IMR-90 (cell line): ENCODE data around the gene CCDC170. TPM values are rescaled to one million over a fixed set of nuclear protein-coding genes. Genes with fewer than 3 reads are reported as not detected.

ENCODE experiments used
- ATAC-seq: fragments of 200-7000 bp; cut with Tn5 transposase; 2 replicates; pipeline ENCODE4 v1.9.1; 2020; ENCODE audit warnings: low read depth, mild to moderate bottlenecking, moderate library complexity
- BruUV-seq: library from RNA; stranded (reverse); fragments of 400-500 nt; replicated peaks from 2 replicates; lab custom pipeline; 2021; lab: Mats Ljungman, UMichigan
- CTCF ChIA-PET: fragments of 300-600 bp; formaldehyde crosslinking; extraction: SDS; loops from one replicate; lab custom pipeline; 2021; ENCODE audit warnings: antibody characterized with exemption; lab: Yijun Ruan, JAX
- POLR2A ChIA-PET: fragments of 300-600 bp; sonication (Branson Sonifier 250); formaldehyde crosslinking; loops from one replicate; lab custom pipeline; 2022; ENCODE audit warnings: antibody characterized with exemption; ENCODE audit not compliant: unreplicated experiment; lab: Charles Lee
- DNase-seq: peaks from one replicate; pipeline ENCODE4 v3.0.0; 2013
- H2AFZ ChIP-seq: replicated peaks from 2 replicates; pipeline ENCODE3; 2013; ENCODE audit warnings: low read length, mild to moderate bottlenecking; ENCODE audit not compliant: poor library complexity
- H2AK5ac ChIP-seq: 2 replicates; pipeline ENCODE4 v1.6.1; 2013; ENCODE audit warnings: low read depth, low read length, inconsistent platforms
- H2AK9ac ChIP-seq: replicated peaks from 2 replicates; pipeline ENCODE3; 2013; ENCODE audit warnings: mild to moderate bottlenecking, low read depth, low read length, moderate library complexity; ENCODE audit not compliant: poor library complexity
- H2BK120ac ChIP-seq: 2 replicates; pipeline ENCODE4 v1.6.1; 2013; ENCODE audit warnings: low read depth, low read length, inconsistent platforms
- H2BK15ac ChIP-seq: 3 replicates; pipeline ENCODE4 v1.6.1; 2013; ENCODE audit warnings: low read depth, low read length, inconsistent platforms
- H2BK20ac ChIP-seq: 2 replicates; pipeline ENCODE4 v1.6.1; 2013; ENCODE audit warnings: low read depth, mild to moderate bottlenecking, inconsistent platforms, low read length, moderate library complexity
- H2BK5ac ChIP-seq: 2 replicates; pipeline ENCODE4 v1.6.1; 2013; ENCODE audit warnings: mild to moderate bottlenecking, low read depth, low read length, inconsistent platforms; ENCODE audit not compliant: poor library complexity, severe bottlenecking
- H3K14ac ChIP-seq: replicated peaks from 2 replicates; pipeline ENCODE4 v1.6.1; 2013; ENCODE audit warnings: low read depth, low read length, inconsistent platforms
- H3K18ac ChIP-seq: 2 replicates; pipeline ENCODE4 v1.6.1; 2013; ENCODE audit warnings: low read depth, low read length, control low read depth
- H3K23ac ChIP-seq: 2 replicates; pipeline ENCODE4 v1.6.1; 2013; ENCODE audit warnings: low read depth, low read length, inconsistent platforms
- H3K27ac ChIP-seq: 2 replicates; pipeline ENCODE4 v1.5.1; 2013; ENCODE audit warnings: mild to moderate bottlenecking, control low read depth, low read length; ENCODE audit not compliant: insufficient read depth
- H3K27me3 ChIP-seq: 2 replicates; pipeline ENCODE4 v1.6.1; 2013; ENCODE audit warnings: low read length; ENCODE audit not compliant: control insufficient read depth, insufficient read depth
- H3K36me3 ChIP-seq: 2 replicates; pipeline ENCODE4 v1.6.1; 2013; ENCODE audit warnings: low read length, mixed read lengths; ENCODE audit not compliant: control insufficient read depth, insufficient read depth
- H3K4ac ChIP-seq: 2 replicates; pipeline ENCODE4 v1.6.1; 2013; ENCODE audit warnings: low read depth, low read length, inconsistent platforms
- H3K4me1 ChIP-seq: 2 replicates; pipeline ENCODE4 v1.6.1; 2013; ENCODE audit warnings: low read length, mixed read lengths; ENCODE audit not compliant: control insufficient read depth, insufficient read depth
- H3K4me2 ChIP-seq: 2 replicates; pipeline ENCODE4 v1.6.1; 2013; ENCODE audit warnings: low read depth, mild to moderate bottlenecking, control low read depth, low read length, moderate library complexity
- H3K4me3 ChIP-seq: 2 replicates; pipeline ENCODE4 v1.5.1; 2013; ENCODE audit warnings: low read depth, mild to moderate bottlenecking, control low read depth, low read length, moderate library complexity; ENCODE audit not compliant: insufficient read depth
- H3K56ac ChIP-seq: 2 replicates; pipeline ENCODE4 v1.6.1; 2013; ENCODE audit warnings: low read length, inconsistent platforms; ENCODE audit not compliant: insufficient read depth; ENCODE audit errors: extremely low read depth
- H3K79me1 ChIP-seq, 2 experiments: 2 replicates each; pipeline ENCODE4 v1.6.1; 2013; ENCODE audit warnings: low read length in 2 of 2, inconsistent platforms in 1 of 2, low read depth in 1 of 2
- H3K9ac ChIP-seq: 2 replicates; pipeline ENCODE4 v1.6.1; 2013; ENCODE audit warnings: low read depth, low read length, control low read depth
- H3K9me1 ChIP-seq: 2 replicates; pipeline ENCODE4 v1.6.1; 2013; ENCODE audit warnings: low read length, inconsistent platforms; ENCODE audit not compliant: insufficient read depth
- H3K9me3 ChIP-seq: 2 replicates; pipeline ENCODE4 v1.6.1; 2013; ENCODE audit warnings: low read length; ENCODE audit not compliant: control insufficient read depth, insufficient read depth
- H4K20me1 ChIP-seq: 2 replicates; pipeline ENCODE4 v1.6.1; 2013; ENCODE audit warnings: low read length, inconsistent platforms; ENCODE audit not compliant: insufficient read depth
- H4K5ac ChIP-seq: 2 replicates; pipeline ENCODE4 v1.6.1; 2013; ENCODE audit warnings: mild to moderate bottlenecking, low read depth, low read length, control low read depth
- H4K8ac ChIP-seq, 2 experiments: 2 replicates each; pipeline ENCODE4 v1.6.1; 2013; ENCODE audit warnings: low read depth in 2 of 2, low read length in 2 of 2, control low read depth in 1 of 2, inconsistent platforms in 1 of 2
- H4K91ac ChIP-seq: 2 replicates; pipeline ENCODE4 v1.6.1; 2013; ENCODE audit warnings: low read depth, low read length, inconsistent platforms; ENCODE audit not compliant: insufficient read depth
- BHLHE40 ChIP-seq: fragments of 150-350 bp; IDR thresholded peaks from 2 replicates; pipeline ENCODE4 v1.6.1; 2016; ENCODE audit warnings: mild to moderate bottlenecking, low read depth, low read length
- CEBPB ChIP-seq: IDR thresholded peaks from 2 replicates; pipeline ENCODE4 v1.6.1; 2012; ENCODE audit warnings: low read depth, low read length, improper control_type of control experiment
- CTCF ChIP-seq: conservative IDR thresholded peaks from 2 replicates; pipeline ENCODE4 v1.5.1; 2012; ENCODE audit warnings: mild to moderate bottlenecking, low read depth, low read length, improper control_type of control experiment
- FOS ChIP-seq: fragments of 150-350 bp; IDR thresholded peaks from 2 replicates; pipeline ENCODE4 v1.6.1; 2016; ENCODE audit warnings: low read depth, low read length
- MAFK ChIP-seq: IDR thresholded peaks from 2 replicates; pipeline ENCODE4 v1.6.1; 2012; ENCODE audit warnings: low read depth, low read length, improper control_type of control experiment
- POLR2A ChIP-seq: IDR thresholded peaks from 2 replicates; pipeline ENCODE4 v1.6.1; 2012; ENCODE audit warnings: mild to moderate bottlenecking, low read depth, low read length
- RCOR1 ChIP-seq: IDR thresholded peaks from 2 replicates; pipeline ENCODE4 v1.6.1; 2012; ENCODE audit warnings: mild to moderate bottlenecking, low read length, improper control_type of control experiment; ENCODE audit not compliant: insufficient replicate concordance
- WGBS, 2 experiments: methylation state at CpG; one replicate each; pipeline versions ENCODE4 v1.1.5 to v1.1.7; 2013; ENCODE audit warnings: missing lambda C conversion rate in 2 of 2; ENCODE audit not compliant: insufficient read length in 1 of 2; ENCODE audit errors: extremely low coverage in 2 of 2; 5-methylcytosine and 5-hydroxymethylcytosine counted together
- dilution Hi-C: fragments of 300-500 bp; cut with HindIII; formaldehyde crosslinking; loops from one replicate; pipeline ENCODE4 v1.14.3; 2018; ENCODE audit warnings: low sequenced_read_pairs; ENCODE audit not compliant: unreplicated experiment
- in situ Hi-C: fragments of 300-500 bp; cut with MboI; formaldehyde crosslinking; loops from 3 replicates; pipeline ENCODE4 v1.14.3; 2019; ENCODE audit warnings: low sequenced_read_pairs, inconsistent platforms, mixed read lengths
- intact Hi-C: fragments of 100-400 bp; cut with micrococcal nuclease; formaldehyde crosslinking; loops from 2 replicates; pipeline ENCODE4 v1.10.0; 2022
- polyA plus RNA-seq, 3 experiments: library from polyadenylated mRNA; depleted of rRNA; stranded (reverse); fragments of >200 nt; gene quantifications; 2 replicates each; pipeline ENCODE4 v1.2.3, GENCODE V29; 2012; ENCODE audit warnings: low replicate concordance in 1 of 3
- total RNA-seq: library from RNA; depleted of rRNA; stranded (reverse); fragments of >200 nt; gene quantifications from 2 replicates; pipeline ENCODE4 v1.2.3, GENCODE V29; 2012

CCDC170 gene
- total and polyA plus RNA-seq, 2 of the 4 experiments (the other 2 are of a cell fraction): 0.12 to 0.54 TPM

- intact Hi-C loops (no loop called here), in situ Hi-C loops (no loop called here), dilution Hi-C loops (no loop called here)
- no peak for TF ChIP-seq CTCF
- no peak for TF ChIP-seq RCOR1
- no peak for TF ChIP-seq BHLHE40
- TF ChIP-seq MAFK: no peak
- no peak for TF ChIP-seq CEBPB
- TF ChIP-seq POLR2A: no peak
- no peak for TF ChIP-seq FOS
- ChIA-PET CTCF (no interaction called here), POLR2A (no interaction called here)
- DNase-seq: no peak
- Histone ChIP-seq H2BK15ac (no peak overlapping the region), H4K5ac (no peak overlapping the region), H3K14ac (no peak overlapping the region), H4K20me1 (no peaks in the 10 kb centered on the region), H3K4me3 (no peak overlapping the region), H2AK9ac (no peak overlapping the region), H3K27me3 (no peaks in the 10 kb centered on the region), H3K4me1 (no peaks in the 10 kb centered on the region), H2BK5ac (no peak overlapping the region), H3K18ac (no peak overlapping the region), H3K4me2 (no peak overlapping the region), H3K23ac (no peak overlapping the region), H4K8ac (no peak overlapping the region), H3K9me3 (no peaks in the 10 kb centered on the region), H3K79me1 (no peaks in the 10 kb centered on the region), H2BK120ac (no peak overlapping the region), H3K9me1 (no peaks in the 10 kb centered on the region), H2AK5ac (no peak overlapping the region), H3K4ac (no peak overlapping the region), H4K91ac (no peak overlapping the region), H3K36me3 (no peaks in the 10 kb centered on the region), H2AFZ (no peak overlapping the region), H3K9ac (no peak overlapping the region), H3K56ac (no peak overlapping the region), H3K27ac (no peak overlapping the region), H2BK20ac (no peak overlapping the region)
- BruUV-seq: no TSS peak
- ATAC-seq: no peak
- 0% methylated on average over 1 of the region's 3 CpGs; no CpG with 5 or more reads in 1 of the 2 experiments for WGBS, 2 experiments
Measured at GRCh38 chr6:151635741-151636140, 141.9 kb downstream of the CCDC170 start.
